ENCODE data around the gene TGFBR2. TPM values are rescaled to one million over a fixed set of nuclear protein-coding genes. Genes with fewer than 3 reads are reported as not detected.

TGFBR2 gene
- total RNA-seq, 1 experiment from 2014 or later: 16.1 TPM

GRCh38 chr3:30661098-30661873, 54.9 kb downstream of the TGFBR2 start:
- DNase-seq (ENCODE audit: low spot score): no peak
- Histone ChIP-seq H3K36me3 (ENCODE audit: insufficient read depth, low read length, poor library complexity, severe bottlenecking) (no peaks in the 10 kb centered on the region), H3K4me1 (ENCODE audit: insufficient read depth, low read length, poor library complexity, severe bottlenecking) (peaks cover 98% of the 10 kb centered on the region), H3K27ac (ENCODE audit: low read depth, low read length, poor library complexity, severe bottlenecking) (no peak overlapping the region), H3K4me3 (ENCODE audit: low read depth, low read length, poor library complexity, severe bottlenecking) (no peak overlapping the region), H3K9me3 (ENCODE audit: low read depth, low read length, poor library complexity, severe bottlenecking) (no peaks in the 10 kb centered on the region), H3K27me3 (replicated peaks; ENCODE audit: insufficient read depth, low read depth, low read length, poor library complexity) (no peaks in the 10 kb centered on the region)
- BruUV-seq (replicated peaks): no TSS peak
- TF ChIP-seq EZH2 (IDR thresholded peaks at IDR 0.05; ENCODE audit: borderline replicate concordance, low read depth, low read length, poor library complexity, severe bottlenecking) (no peak), CTCF (conservative IDR thresholded peaks at IDR 0.05; ENCODE audit: low read depth, low read length) (no peak)
- ChIA-PET POLR2A (ENCODE audit: low non-redundant PET) (no interaction called here), CTCF (no interaction called here)
- intact Hi-C loops (cut with micrococcal nuclease; ENCODE audit: unreplicated experiment): no loop called here

DNA sequence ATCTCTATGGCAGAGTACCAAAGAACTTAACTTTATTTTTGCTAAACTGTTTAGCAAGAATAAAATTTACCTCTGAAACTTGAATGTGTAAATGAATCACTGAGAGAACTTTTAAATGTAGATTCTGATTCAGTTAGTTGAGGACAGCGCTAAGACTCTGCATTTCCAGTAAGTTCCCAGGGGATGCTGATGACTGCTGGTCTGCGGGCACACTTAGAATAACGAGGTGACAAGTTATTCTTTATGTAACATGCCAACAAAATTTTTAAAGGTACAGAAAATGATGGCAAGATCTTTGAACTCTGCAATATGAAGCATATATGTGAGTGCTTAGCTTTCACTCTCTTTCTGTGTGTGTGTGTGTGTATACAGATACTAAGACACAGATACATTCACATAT, 56.4 kb downstream of the TGFBR2 start:
- CTCF ChIA-PET: no interaction called here
- H3K9me3 ChIP-seq (ENCODE audit: low read depth, low read length, poor library complexity, severe bottlenecking): no peaks in the 10 kb centered on the region
- H3K4me1 ChIP-seq (ENCODE audit: insufficient read depth, low read length, poor library complexity, severe bottlenecking): peaks cover 96% of the 10 kb centered on the region
- no peak for DNase-seq (ENCODE audit: low spot score)
- POLR2A ChIA-PET (ENCODE audit: low non-redundant PET): no interaction called here
- H3K27me3 ChIP-seq (replicated peaks; ENCODE audit: insufficient read depth, low read depth, low read length, poor library complexity): no peaks in the 10 kb centered on the region
- TF ChIP-seq CTCF (conservative IDR thresholded peaks at IDR 0.05; ENCODE audit: low read depth, low read length): no peak
- TF ChIP-seq EZH2 (IDR thresholded peaks at IDR 0.05; ENCODE audit: borderline replicate concordance, low read depth, low read length, poor library complexity, severe bottlenecking): no peak
- no peaks in the 10 kb centered on the region for H3K36me3 ChIP-seq (ENCODE audit: insufficient read depth, low read length, poor library complexity, severe bottlenecking)
- peak overlapping the region; percentile 19 for H3K27ac ChIP-seq (ENCODE audit: low read depth, low read length, poor library complexity, severe bottlenecking)
- BruUV-seq (replicated peaks): no TSS peak
- H3K4me3 ChIP-seq (ENCODE audit: low read depth, low read length, poor library complexity, severe bottlenecking): no peak overlapping the region
- intact Hi-C loops (cut with micrococcal nuclease; ENCODE audit: unreplicated experiment): no loop called here

DNA sequence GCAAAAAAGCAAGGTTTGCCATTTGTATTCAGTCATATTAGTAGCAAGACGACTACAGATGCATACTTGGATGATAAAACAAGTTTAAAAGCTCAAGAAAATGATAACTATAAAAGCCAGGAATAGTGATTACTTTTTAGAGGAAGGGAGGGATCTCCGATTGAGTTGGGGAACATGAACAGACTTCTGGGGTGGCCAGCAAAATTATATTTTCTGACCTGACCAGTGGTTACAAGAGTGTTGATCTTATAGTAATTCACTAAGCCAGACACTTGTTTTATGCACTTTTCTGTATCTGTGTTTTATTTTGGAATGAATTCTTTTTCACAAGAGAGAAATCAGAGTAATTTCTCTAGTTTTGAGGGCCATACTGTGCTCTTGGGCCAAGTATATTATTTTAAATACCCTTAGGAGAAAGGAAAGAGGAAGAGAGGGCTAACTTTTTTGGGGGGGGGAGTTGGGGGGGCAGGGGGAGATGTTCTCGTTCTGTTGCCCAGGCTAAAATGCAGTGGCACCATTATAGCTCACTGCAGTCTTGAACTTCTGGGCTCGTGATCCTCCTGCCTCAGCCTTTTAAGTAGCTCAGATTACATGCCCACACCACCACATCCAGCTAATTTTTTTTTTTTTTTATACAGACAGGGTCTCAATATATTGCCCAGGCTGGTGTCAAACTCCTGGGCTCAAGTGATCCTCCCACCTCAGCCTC, 57.3 kb downstream of the TGFBR2 start:
- H3K4me1 ChIP-seq (ENCODE audit: insufficient read depth, low read length, poor library complexity, severe bottlenecking): peaks cover 96% of the 10 kb centered on the region
- CTCF ChIA-PET: interaction anchor here (0.5 kb wide), 1 partner anchor 30 kb away, joined by 3 read pairs; no protein-coding TSS in a partner anchor

More for the DNA sequence above, 57.3 kb downstream of the TGFBR2 start:
- H3K27ac ChIP-seq (ENCODE audit: low read depth, low read length, poor library complexity, severe bottlenecking): peak overlapping the region; percentile 79
- H3K27me3 ChIP-seq (replicated peaks; ENCODE audit: insufficient read depth, low read depth, low read length, poor library complexity): no peaks in the 10 kb centered on the region
- BruUV-seq (replicated peaks): no TSS peak
- DNase-seq (ENCODE audit: low spot score): no peak
- no peak overlapping the region for H3K4me3 ChIP-seq (ENCODE audit: low read depth, low read length, poor library complexity, severe bottlenecking)
- intact Hi-C loops (cut with micrococcal nuclease; ENCODE audit: unreplicated experiment): no loop called here
- POLR2A ChIA-PET (ENCODE audit: low non-redundant PET): no interaction called here
- no peaks in the 10 kb centered on the region for H3K9me3 ChIP-seq (ENCODE audit: low read depth, low read length, poor library complexity, severe bottlenecking)
- TF ChIP-seq CTCF (conservative IDR thresholded peaks at IDR 0.05; ENCODE audit: low read depth, low read length) (no peak), EZH2 (IDR thresholded peaks at IDR 0.05; ENCODE audit: borderline replicate concordance, low read depth, low read length, poor library complexity, severe bottlenecking) (no peak)
- no peaks in the 10 kb centered on the region for H3K36me3 ChIP-seq (ENCODE audit: insufficient read depth, low read length, poor library complexity, severe bottlenecking)
